Right hindlimb (tissue), 1 donor: ENCODE measurements around the gene AMOTL2.

ENCODE experiments used
- DNase-seq: peaks from one replicate; pipeline ENCODE4 v3.0.0-alpha.2; 2018

Gene AMOTL2

DNA sequence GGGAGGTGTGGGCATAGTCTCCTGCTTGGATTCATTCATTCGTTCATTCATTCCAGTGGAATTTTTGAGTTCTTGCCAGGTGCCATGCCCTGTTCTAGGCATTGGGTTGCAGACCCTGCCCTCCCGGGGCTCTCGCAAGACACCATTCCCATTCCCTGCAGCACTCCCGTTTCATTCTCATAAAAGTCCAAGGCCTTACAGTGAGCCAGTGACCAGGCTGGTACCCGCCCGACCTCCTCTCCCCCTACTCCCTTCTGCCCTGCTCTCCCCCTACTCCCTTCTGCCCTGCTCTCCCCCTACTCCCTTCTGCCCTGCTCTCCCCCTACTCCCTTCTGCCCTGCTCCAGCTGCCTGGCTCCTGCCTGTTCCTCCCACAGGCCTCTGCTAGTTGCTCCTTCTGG, 41.9 kb downstream of the AMOTL2 start:
- no peak for DNase-seq

DNA sequence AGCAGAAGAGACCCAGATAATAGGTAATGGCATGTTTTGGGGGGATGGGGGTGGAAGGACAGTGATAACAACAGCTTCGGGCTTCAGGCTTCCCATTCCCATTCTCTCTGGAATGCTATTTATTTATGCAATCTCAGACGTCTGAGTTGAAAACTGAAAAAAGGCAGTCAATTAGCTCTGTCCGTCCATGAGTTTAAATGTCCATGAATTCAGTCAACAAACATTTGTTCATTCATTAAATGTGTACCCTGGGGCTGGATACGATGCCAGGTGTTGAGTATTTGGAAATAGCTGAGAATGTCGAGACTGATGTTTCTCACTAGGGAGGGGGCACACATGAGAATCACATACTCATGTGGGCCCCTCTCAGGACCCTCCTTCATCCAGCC, 42.4 kb downstream of the AMOTL2 start:
- DNase-seq = no peak

DNA sequence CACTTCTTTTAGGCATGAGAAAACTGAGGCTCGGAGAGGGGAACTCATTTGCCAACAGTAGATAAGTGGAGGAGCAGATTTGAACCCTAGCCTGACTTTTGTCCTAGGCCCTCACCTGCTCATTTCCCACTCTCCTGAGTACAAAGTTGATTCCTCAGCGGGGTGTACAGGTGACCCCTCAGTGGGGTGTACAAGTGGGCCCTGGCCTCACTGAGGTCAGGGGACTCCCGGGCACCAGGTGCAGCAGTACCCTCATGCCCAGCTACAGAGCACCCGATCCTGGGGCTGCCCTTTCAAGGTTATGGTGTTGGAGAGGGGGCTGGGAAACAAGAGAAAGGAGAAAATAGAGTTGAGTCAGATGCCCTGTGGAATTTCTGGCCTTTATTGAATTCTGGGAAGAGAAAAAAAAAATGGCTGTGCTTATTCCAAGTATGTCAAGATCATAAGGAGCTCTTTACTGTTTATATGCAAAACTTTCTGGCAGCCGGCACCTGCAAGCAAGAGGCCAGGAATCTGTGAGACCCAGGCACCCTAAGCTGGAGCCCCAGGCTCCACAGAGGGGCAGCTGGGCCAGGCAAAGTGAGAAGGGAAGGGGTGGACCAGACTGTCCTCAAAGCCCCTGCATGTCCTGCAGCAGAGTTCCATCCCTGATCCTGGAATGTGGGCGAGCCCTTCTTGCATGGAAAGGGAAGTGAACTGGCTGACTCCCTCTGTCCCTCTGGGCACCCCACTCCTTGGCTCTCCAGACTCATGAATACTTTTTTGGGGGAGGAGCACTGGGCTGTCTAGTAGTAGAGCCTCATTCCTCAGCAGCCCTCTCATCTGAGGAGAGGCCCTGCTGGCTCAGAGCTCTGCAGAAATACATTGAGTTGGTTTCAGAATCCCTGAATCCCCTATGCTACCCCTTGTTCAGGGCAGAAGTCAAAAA, 43.1 kb downstream of the AMOTL2 start:
- DNase-seq = peak; percentile 90

DNA sequence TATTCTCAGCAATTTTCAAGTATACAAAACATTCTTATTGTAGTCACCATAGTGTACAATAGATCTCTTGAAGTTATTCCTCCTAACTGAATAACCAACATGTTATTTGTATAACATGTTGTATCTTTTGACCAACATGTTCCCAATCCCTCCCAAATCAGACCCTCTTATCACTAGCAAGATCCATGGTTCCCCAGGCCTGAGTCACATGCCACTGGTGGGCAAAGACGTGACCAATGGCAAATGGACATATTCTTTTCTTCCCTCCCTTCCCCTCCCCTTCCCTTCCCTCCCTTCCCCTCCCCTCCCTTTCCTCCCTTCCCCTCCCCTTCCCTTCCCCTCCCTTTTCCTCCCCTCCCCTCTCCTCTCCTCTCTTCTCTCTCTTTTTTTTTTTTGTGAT, 45.4 kb downstream of the AMOTL2 start:
- no peak for DNase-seq

DNA sequence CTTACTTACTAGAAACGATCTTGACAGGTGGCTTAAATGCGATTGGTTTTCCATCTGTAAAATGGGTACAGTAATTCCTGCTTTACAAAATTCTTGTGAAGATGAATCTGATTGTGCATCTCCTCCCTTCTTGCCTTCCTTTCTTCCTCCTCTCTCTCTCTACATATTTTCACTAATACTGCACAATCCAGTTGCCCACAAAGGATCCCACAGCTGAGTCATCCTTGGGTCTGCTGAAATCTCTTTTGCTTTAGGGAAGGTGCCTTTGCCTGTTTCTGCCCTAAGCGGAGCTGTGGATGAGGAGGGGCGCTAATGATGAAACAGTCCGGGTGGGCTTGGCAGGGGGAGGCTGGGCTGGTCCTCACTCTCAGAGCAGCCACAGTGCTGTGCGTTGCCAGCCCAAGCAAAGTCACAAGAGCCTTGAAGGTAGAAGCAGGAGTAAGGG, 46.1 kb downstream of the AMOTL2 start:
- no peak for DNase-seq

DNA sequence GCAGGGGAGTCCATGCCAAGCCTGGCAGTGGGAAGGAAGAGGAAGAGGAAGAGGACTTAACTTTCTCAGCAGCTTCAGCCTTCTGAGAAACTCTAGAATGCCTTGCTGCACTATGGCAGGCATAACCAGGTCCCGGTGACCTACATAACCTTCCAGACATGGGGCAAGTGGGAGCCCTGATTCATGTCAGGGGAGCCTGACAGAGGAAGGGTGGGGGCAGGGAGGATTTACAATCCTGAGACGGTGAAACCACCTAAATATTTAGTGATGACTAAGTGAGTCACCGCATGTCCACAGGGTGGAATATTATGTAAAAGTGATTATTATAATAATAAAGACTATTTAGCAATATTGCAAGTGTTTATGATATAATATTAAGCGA, 46.7 kb downstream of the AMOTL2 start:
- DNase-seq = no peak

DNA sequence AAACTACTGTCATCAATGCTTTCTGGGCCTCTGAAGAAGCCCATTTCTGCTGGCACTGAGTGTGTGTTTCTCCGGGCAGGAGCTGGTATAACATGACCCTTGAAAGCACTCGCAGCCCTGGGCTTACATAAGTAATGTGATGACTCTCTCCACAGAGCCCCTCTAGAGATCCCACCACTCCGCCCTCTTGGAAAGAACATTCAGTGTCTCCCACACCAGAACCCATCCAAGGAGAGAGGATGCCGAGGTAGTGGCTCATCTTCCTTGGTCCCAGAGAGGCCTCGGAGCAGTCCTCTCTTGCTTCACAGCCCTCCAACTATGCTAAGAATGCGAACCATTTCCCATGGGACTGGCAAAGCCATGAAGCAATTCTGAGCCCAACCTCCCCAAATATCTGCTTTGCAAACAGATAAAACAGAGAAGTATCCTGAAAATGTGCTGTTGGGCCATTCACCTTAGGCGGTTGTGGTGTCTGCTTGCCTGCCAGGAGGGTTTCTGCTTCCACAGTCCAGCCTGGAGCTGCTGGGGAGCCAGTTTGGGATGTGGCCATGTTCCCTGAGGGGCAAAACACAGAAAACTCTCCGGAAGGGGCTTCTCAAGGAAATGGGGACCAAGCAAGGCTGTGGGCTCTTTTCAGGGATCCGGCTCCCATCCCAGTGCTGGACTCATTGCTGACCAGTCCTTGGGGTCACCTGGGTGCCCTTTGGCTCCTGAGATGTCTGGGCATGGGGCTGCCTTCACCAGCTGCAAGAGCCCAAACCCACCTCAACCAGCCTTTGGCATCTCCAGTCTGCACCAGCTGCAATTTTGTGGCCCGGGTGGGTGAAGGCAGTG, 47.3 kb downstream of the AMOTL2 start:
- DNase-seq = peak; percentile 56

DNA sequence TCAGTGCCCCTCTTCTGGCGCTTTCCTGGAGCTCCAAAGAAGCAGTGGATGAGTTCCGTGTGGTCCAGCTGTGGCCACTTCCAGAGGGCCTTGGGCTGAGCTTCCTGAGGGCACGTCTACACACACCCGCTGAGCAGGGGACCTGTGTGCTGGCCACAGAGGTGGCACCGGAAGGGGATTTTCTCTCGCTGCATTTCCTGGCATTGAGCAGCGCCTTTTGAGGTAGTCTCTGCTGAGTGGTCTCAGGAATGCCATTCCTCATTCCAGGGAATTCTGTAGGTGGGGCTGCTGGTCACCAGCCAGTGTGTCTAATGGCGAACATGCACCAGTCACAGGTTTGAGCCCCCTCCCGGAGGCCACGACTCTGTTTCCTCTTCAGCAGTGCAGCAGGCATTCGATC, 48.1 kb downstream of the AMOTL2 start:
- no peak for DNase-seq

DNA sequence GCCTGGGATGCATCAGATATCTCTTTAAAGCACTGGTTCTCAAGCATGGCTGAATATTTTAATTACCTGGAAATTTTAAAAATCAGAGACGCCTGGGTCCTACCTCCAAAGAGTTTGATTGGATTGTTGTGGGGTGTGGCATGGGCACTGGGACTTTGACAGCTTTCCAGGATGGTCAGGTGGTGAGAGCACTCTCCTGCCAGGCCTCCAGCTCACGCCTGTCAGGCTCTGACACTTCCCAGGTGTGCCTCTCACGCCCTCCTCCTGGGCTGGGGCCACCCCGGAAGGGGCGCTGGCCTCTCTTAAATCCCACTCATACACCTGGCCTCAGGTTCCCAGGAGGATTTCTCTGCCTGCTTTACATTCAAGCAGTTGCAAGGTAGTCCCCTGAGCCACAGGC, 48.5 kb downstream of the AMOTL2 start:
- DNase-seq = no peak

DNA sequence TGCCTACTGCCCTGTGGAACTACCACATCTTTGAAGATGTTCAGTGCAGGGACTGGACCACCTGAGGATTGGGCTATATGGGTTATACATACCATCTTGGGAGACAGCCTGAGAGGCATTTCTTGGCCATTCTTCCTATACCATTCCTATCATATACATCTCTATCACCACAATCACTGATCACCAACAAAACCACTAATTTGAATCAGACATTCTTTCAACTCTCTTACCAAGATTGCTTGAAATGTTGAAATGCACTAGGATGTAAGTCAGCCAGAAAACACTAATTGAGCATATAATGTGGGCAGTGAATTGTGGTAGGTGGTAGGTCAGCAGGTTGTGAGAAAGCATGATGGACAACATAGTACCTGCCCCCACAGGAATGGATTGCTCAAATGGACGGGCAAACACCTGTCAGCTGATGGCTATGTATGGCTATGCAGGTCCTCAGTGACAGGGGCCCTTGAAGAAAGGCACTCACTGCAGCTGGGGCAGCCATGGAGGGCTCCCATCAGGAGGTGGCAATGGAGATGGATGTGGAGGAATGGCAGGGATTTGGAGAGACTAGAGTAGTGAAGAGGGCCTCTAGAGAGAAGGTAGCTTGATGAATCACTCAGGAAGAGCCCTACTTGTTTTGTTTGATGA, 49.1 kb downstream of the AMOTL2 start:
- DNase-seq = no peak

DNA sequence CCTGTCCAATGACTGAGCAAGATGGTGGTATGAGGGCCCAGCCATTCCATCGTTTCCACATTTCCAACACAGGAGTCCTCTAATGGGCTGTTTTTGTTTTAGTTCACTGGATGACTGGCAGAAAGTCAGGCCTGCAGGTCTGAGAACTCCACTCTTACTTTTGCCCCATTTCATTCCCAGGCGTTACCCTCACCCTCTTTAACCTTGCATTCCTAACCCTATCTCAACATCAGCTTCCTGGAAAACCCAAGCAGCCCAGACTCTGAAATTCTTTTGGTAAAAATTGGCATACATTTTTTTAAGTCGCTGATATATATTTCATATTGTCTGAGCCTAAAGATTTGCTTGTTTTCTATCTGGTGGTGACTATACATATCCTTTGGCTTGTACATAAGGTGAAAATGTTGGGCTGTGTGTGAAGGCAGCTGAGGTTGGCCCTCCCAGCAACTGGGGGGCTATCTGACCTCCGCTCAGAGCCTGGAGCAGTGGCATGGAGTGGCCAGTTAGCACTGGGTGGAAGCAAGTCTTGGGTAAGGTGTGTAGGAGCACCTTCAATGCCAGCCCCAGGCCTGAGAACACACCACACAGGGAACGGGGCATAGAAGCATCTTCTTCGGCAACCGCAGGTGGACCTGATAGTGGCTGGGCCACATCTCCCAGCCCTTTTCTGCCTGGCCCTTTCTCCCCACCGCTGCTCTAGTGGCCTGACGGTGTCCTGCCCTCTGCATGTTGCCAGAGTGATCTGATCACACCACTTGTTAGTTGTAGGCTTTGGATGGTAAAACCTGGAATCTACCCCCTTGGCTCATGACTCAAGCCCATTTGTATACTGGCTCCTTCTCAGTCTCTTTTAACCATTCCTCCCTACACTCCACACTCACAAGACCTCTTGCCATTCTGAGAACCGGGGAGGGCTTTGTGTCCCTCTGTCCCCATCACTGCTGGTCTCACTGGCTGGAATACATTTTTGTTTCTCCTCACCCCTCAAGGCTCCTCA, 50.0 kb downstream of the AMOTL2 start:
- DNase-seq = no peak

DNA sequence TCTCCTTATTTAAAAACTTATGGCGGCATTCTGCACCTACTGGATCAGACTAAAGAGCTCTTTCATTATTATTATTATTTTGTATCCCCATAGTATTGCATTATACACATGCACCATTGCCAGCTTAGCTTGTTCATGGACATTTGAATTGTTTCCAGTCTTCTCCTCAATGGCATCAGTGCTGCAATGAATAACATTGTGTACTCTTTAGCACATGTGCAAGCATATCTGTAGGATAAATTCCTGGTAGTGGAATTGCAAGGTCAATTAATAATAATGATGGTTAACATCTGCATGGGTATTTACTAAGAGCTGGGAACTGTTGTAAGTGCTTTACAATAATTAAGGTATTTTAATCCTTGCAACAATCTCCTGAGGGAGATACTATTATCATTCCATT, 52.0 kb downstream of the AMOTL2 start:
- no peak for DNase-seq

DNA sequence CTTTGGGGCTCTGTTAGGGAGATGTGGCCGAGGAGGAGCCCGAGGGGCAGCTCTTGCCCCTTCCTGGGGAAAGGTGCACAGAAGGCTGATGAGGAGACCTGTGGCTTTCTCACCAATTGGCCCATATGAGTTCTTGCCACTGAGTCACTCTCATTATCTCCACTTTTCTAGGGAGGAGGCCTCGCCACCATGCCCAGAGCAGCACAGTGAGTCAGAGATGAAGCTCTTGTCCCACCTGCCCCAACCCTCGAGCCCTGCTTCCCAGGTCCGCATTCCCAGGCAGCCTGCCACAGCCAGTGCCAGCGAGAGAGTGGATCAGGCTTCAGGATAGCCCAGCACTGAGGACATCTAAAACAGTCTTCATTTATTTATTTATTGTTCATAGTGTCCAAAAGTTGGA, 53.5 kb downstream of the AMOTL2 start:
- no peak for DNase-seq

DNA sequence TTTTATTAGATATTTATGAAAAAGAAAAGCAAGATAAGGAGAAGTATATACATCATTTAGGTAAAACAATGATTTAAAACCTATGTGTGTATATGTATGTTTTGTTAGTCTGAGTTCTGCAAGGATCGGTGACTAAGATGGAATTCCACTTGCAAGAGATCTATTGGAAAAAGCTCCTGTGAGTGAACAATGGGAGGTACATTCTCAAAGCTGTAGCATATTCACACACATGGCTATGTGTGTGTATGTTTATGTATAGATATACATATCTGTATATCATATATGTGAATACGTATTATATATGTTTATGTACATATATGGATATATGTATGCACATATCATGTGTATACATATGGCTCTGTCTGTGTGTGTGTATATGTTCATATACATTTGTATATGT, 54.3 kb downstream of the AMOTL2 start:
- no peak for DNase-seq

DNA sequence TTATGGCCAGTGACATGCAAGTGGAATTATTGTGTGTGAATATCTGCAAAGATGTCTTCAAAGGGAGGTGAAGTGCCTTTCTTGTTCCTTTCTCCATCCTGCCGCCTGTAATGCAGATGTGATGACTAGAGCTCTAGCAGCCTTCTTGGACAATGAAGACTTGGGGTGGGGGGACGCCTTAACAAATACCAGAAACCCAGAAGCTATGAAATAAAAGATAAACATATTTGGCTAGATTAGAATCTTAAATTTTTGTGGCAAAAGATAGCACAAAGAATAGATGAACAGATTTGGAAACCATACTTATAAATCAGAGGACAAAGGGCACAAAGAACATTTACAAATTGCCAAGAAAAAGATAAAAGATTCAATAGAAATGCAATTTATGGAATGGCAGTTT, 56.1 kb downstream of the AMOTL2 start:
- no peak for DNase-seq

DNA sequence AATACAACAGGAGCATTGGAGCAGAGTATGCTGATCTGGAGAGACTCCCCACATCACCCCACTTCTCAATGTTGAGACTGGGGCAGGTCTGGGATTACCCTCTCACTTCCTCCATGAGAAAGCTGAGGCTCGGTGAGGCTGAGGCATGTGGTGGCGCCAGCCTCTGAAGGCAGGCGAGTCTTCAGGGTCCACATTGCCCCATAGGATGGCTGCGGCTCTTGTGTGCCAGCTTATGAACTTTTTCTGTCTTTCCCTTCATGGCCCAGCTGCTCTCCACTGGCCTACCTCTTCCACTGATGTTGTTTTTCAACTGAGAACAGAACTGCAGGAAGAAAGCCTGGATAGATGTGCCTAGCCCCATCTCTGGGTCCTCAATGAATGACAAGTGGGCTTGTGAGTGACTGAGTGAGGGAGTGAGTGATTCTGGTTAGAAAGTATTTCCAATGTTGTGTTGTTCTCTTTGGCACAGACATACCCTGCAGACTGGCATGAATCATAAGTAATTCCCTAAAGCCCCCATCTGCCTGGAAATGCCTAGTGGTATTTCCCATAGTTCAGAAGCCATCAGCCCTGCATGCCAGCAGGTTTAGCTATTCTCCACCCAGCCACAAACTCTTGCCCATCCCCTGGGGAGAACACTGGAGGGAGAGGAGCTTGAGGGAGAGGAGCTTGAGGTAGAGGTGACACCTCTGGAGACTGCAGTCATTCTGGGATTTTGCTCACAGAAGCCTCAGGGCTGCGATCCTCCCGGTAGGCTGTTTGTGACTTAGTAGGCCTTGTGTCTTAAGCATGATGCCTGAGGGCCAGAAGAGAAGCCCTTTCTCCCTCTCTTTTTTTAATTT, 56.9 kb downstream of the AMOTL2 start:
- no peak for DNase-seq

DNA sequence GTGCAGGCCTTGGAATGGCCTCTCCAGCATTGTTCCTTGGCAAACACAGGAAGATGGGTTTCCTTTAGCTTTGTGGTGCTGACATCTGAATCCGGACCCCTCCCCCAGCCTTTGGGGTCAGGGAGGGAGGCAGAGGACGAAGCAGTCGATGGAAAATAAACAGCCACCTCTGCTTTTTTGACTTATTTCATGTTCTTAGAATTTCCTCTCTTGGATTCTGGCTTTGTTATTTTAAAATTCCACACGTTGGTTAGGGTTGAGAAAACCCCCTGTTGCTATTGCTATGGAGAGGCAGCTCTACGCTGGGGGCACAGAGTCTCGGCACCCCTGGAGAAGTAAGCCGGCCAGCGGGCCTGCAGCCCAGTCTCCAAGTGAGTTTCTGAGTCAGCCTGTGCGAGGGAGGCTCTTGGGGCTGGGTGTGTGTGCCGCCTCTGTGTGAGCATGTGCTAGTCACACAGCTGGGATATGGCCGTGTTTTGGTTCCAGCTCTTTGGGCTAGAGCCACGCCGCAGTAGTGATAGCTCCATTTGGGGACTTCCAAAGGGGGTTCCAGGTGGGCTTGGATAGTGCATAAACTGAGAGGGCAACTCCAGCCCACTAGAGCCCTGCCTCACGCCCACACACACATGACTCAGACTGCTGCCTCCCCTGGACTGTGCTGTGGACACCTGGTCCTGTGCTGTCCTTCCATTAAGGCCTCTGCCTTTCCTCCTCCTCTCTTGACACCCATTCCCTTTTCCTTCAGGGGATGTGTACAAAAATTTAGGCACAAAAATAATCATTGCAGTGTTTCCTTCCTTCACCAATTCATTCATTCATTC, 58.8 kb downstream of the AMOTL2 start:
- peak; percentile 83 for DNase-seq

DNA sequence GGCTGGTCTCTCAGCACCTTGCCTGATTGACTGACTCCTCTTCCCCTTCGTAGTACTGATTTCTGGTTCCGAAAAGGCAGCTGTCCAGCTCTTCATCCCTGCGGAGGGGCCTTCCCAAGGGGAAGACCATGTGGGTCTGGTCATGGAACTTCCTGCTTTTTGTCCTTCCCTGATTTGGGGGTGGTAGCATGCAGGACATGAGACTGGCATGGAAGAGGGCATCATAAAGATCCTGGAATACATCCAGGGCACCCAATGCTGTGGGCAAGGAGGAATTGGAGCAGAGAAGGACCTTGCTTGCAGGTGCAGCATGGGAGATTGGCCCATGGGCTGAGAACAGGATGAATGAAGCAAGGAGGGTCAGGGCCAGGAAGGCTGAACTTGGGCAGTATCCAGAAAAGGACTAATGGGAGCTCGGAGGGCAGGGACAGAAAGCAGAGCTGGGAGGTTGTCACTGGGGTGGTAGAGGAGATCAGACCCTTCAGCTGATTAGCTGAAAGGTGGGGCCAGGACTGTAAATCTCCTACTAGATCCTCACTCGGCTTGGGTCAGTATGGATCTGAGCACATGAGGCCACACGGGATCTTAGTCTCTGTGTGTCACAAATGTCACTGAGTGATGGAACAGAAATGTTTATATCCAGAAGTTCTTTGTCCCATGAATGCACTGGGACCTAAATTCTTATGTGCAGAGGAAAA, 59.5 kb downstream of the AMOTL2 start:
- no peak for DNase-seq

DNA sequence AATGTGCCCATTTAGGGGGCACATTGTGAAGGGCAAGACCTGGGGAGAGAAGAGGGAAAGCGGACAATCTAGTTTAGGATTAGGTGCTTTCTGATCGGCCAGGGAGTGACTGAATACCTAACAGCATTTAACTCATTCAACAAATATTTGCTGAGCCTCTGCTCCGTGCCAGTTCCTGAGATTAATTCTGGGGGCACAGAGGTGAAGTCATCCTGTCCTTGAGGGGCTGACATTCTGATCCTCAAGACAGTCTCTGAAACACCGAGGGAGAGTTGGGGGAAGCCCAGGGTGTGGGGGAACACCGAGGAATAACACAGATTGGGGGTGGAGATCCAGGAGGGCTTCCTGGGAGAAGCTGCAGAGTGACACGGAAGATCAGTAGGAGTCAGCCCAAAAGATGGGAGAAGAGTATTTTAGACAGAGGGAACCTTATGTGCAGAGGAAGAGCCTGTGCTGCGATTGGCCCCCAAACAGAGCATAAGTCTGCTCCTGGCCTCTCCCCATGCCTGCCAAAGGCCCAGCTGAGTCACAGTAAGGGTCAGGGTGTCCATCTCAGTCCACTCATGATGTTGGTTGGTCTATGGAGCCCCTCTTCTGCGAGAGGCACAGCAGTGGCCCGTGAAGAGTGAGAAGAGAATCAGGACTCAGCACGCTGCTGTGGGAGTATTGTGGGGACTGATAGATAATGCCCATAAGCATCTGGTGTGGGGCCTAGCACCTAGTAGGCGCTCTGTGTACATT, 60.2 kb downstream of the AMOTL2 start:
- DNase-seq = no peak
